ENCODE results near the gene CRYBG1.

GRCh38 chr6:106334646-106335448, 25.7 kb upstream of the CRYBG1 start:
- TF ChIP-seq MAX (CRISPR knock-in tag; IDR thresholded peaks at IDR 0.05) (no peak), PRDM15 (CRISPR knock-in tag; IDR thresholded peaks at IDR 0.05) (no peak), MLX (CRISPR knock-in tag; IDR thresholded peaks at IDR 0.05) (no peak), JUN (CRISPR knock-in tag; IDR thresholded peaks at IDR 0.05) (no peak), CTCF (IDR thresholded peaks at IDR 0.05) (peak; percentile 54), ZNF121 (CRISPR knock-in tag; IDR thresholded peaks at IDR 0.05) (0 out of 2 replicates have a peak, but pooled peaks have one; percentile 11), RELA (CRISPR knock-in tag; IDR thresholded peaks at IDR 0.05; ENCODE audit: borderline replicate concordance) (no peak), NFE2L1 (CRISPR knock-in tag; IDR thresholded peaks at IDR 0.05) (no peak)

All from WTC11 (cell line).